Measurements from ENCODE around the gene QRICH1.
A peak's percentile ranks its signal among the peaks of the same experiment; 100 is the strongest.

The QRICH1 gene

DNA sequence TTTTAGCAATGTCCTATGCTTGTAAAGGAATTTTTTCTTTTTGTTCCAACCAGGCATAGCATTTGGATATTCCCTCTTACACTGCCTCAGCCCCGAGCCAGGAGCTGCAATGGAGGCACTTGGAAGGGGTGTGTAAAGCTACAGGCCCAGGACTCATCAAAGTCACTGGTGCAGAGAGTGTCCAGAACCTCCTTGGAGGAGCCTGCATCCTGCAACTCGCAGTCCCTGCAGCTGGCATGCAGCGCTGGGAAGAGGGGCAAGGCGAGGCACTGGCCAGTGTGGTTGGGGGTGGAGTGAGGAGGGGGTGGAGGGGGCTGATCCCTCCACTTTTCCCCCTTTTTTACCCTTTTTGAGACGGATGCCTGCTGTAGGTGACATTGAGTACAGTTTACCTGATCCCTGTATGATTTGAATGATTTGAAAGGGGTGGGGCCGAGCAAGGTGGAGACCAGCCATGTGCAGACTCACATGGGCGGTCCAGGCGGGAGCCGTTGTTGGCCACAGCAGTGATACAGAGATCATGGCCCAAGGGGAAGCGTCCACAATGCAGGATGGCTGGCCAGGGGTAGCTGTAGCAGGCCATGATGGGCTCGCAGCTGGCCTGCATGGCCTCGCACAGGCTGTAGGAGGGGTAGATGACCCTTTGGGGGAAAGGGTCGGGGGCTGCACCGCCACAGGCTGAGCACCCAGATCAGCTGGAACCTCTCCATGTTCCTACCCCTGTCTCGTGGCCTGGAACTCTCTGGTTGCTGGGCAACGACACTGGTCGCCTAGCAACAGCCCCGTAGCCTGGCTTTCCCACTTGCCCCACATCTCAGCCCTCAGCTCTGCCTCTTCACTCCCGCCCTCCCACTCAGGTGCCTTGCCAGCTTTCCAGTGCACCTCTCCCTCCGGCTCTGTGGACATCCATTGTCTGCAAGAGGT, 95.9 kb downstream of the QRICH1 start:
- no peak for DNase-seq (ENCODE audit: low spot score)

DNA sequence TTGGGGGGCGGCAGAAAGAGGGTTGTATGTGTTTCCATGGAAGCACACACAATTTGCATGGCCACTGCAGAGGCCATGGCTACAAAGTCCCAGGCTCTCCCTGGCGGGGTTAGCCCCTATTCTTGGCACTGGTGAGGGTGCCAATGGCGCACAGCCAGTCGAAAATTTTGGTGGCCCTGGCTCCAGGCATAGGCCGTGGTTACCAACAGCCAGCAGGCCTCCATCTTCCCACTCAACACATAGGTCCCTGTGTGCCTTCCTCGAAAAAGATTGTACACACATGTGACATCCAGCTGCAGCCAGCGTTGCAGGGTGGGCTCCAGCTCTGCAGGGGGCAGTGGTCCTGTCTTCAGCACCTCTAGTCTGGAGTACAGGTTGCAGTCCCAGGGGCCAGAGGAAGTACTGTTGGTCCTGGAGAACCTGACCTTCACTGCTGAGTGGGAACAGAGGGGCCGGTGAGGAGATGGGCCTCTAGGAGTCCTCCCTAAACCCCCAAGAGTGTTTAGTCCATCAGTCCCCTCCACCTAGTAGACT, 96.7 kb downstream of the QRICH1 start:
- no peak for DNase-seq (ENCODE audit: low spot score)

DNA sequence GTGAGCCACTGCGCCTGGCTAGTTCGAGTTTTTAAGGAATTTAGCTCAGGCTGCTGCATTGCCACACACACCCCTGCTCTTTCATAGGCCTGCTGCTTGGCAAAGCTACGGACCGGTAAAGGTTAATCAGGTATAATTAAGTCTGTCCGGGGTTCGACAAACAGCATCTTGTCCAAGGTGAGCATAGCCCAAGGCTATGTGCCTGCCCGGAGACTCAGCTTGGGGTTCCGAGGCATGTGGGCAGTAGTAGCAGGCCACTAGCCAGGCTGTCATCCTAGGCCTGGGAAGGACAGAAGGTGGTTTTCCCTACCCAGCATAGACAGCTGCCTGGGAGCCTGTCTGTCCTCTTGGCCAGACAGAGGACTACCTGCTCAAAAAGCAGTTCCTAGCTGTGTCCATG, 97.2 kb downstream of the QRICH1 start:
- no peak for DNase-seq (ENCODE audit: low spot score)

DNA sequence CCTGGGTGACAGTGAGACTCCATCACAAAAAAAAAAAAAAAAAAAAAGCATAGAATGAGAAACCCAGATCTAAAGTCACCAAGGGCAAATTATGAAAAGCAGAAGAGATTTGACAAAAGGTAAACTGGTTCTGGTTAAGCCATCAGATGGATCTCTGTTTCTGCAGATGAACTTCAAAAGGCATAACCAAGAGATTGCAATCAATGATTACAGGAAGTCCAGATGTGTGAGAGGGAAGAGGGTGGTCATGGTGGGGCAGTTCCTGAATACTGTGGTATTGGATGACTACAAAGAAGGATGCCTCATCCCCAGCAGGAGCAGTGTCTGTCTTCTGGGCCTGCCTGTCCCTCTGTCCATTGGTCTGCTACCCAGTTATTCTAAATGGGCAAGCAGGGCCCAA, 100.0 kb downstream of the QRICH1 start:
- no peak for DNase-seq (ENCODE audit: low spot score)

DNA sequence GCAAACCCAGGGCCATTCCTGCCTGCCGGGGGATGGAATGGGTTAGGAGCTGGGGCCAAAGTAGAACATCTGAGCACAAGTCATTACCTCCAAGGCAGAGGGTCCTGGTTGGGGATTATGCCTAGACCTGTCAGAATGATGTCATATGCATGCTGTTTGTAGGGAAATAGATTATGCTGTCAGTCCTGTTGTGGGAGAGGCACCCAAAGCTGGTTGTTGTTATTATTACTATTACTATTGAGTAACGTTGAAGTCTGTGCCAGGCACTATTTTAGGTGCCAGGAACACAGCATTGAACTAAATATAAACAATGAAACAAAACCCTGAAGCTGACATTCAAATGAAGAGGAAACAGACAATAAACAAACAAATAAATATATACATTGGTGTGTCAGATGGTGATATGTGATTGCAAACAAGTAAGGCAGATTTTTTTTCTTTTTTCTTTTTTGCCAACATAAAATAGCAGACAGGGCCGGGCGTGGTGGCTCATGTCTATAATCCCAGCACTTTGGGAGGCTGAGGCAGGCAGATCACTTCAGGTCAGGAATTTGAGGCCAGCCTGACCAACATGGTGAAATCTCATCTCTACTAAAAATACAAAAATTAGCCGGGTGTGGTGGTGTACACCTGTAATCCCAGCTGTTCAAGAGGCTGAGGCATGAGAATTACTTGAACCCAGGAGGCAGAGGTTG, 101.9 kb downstream of the QRICH1 start:
- DNase-seq (ENCODE audit: low spot score) = no peak

DNA sequence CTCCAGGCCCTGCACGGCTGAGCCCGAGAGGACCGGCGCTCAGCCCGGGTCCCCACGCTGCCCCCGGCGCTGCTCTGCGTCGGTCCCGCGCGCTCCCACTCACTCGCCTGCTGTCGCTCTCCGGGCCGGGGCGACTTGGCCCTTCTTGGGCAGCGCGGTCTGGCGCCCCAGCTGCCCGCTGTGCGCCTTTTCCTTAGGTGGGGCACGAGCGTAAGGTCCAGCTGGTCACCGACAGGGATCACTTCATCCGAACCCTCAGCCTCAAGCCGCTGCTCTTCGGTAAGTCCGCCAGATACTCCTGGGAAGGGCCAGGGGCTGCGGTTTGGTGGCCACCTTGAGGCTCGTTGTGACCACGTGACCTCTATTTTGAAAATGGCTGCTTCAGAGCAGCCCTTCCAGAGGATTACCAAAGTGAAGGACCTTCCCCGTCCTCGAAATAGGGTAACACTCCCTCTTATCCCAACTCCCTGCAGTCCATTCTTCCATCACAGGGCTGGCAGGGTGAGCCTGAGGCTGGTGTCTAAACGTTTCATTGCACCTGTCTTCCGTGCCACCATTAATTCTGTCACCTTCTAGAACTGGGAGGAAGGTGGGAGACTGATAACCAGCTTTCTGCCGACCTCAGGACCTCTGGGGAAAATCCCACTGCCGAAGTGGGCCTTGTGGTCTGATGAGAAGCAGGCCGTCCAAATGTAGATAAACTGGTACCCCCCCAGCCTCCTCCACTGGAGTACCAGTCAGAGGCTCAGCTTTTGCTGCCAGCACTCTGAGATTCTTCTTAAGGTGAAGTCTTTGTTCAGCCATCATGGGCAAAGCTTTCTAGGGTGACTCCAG, 103.0 kb downstream of the QRICH1 start:
- DNase-seq (ENCODE audit: low spot score) = peak; percentile 38

DNA sequence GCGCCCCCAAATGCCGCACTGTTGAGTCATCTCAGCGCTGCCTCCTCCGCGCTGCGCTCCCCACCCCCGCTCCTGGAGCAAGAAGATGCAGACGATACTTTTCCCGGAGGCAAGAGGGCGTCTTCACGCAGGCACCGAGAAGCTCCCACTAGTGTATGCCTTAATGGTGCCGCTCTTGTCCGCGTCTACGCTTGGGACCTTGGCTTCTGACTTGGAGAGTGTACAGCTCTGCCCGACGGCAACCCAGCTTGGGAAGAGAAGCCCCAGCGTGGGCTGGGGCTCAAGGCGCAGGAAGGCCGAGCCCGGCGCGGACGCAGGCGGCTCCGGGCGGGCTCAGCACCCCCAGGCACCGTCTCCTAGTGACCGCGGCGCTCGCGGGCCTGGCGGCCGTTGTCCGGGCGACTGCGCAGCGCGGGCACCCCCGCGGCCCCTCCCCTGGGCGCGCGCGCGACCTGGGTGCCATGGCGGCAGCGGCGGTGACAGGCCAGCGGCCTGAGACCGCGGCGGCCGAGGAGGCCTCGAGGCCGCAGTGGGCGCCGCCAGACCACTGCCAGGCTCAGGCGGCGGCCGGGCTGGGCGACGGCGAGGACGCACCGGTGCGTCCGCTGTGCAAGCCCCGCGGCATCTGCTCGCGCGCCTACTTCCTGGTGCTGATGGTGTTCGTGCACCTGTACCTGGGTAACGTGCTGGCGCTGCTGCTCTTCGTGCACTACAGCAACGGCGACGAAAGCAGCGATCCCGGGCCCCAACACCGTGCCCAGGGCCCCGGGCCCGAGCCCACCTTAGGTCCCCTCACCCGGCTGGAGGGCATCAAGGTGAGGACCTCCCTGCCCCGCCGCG, 103.9 kb downstream of the QRICH1 start, which contains the start of gene P4HTM:
Gene P4HTM (plus strand): TSS at position 446 of the 840 bp plus-strand sequence. CDS start 16 bp downstream, at position 462.
- DNase-seq (ENCODE audit: low spot score) = peak; percentile 90

DNA sequence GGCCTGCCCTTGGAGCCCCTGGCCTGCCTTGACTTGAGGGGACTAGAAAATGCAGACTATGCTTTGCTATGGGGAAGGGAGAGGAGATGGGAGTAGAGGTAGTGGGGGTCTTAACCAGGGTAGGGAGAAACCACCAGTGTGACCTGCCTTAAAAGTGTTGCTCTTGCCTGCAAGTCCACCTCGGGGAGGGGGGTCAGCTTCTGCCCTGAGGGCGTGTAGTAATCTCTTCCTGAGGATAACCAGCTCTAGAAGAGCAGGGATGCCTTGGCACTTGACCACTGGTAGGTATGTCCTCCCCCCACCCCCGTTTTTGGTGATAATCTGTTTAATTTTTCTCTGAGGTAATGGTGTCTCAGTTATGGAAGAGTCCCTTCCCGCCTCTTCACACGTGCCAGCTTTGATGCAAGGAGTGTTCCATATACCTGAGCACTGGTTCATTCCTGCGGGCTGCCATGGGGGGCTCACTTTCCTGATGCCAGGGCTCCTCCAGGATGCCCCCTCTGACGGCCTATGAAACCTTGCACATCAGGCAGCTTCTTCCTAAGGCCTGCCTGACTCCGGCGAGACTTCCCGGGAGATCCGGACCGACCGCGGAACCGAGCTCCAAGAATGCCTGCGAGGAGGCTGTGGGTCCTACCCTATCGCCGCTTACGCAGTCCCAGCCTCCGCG, 104.6 kb downstream of the QRICH1 start:
- no peak for DNase-seq (ENCODE audit: low spot score)

DNA sequence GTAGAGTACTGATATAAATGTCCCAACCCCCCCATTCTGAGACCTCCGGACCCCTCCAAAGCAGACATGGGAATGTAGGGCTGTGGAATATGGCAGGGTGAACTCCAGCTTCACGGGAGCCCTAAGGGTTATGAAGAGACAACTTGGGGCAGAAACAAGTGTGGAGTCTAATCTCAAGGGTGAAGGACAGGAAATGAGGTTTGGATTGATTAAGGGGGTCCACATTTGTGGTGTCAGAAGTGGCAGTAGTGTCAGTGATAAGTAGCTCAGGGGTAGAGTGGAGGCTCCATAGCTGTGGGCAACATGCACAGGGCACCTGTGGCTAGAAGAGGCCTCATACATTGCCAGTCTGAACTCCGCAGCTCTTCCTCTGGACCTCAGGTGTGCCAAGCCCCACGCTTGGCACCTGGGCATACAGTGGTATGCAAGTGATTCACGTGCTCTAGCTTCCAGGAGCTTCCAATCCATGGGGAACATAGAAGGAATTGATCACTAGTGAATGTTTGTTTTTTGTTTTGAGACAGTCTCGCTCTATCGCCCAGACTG, 108.0 kb downstream of the QRICH1 start:
- DNase-seq (ENCODE audit: low spot score) = no peak

DNA sequence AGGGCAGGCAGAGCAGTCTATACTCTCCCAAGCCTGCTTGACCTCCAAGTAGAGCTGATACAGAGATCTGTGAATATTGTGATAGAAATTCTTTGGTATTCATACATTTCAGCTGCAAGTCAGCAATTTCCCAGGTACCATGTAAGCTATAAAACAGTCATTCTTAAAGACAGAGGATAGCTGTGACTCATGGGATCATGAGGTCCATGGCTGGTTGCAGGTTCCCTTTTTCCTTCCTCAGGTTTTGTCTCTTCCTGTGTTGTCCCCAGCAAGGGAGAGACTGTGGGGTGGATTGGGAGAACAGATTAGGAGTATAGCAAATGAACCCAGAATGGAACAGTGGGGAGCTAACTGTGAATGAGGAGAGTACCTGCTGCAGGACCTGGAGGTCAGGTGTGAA, 109.2 kb downstream of the QRICH1 start:
- DNase-seq (ENCODE audit: low spot score) = no peak

DNA sequence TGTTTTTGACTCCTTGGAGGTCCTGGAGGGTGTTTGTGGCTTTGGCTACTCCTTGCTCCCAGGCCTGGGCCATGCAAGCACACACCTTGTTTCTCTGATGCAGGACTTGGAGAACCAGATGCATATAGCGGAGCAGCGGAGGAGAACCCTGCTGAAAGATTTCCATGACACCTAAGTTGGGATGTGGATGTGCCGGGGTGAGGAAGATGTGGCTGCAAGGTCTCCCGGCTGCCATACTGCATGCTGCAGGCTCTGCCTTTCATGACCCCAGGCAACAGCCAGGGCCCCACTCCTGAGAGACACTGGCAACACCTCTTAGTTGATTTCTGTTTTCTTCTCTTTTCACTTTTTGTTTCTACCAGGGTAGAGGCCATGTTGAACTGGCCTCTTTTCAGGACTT, 110.8 kb downstream of the QRICH1 start:
- DNase-seq (ENCODE audit: low spot score) = no peak

DNA sequence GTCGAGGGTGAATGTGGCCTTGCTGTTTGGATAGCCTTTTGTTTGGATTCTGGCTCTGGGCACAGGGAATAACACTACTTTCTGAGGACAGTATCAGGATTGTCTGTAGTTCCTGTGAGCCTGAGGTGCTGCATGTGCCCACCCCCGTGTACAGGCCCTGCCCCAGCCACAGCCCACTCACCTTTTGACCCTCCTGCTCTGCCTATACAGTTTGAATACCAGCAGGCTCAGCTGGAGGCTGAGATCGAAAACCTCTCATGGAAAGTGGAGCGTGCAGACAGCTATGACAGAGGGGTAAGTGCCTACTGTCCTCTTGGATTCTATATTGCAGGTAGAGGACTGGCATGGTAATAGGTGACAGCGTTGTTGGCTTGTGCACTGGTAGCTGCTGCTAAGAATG, 111.2 kb downstream of the QRICH1 start:
- DNase-seq (ENCODE audit: low spot score) = no peak

DNA sequence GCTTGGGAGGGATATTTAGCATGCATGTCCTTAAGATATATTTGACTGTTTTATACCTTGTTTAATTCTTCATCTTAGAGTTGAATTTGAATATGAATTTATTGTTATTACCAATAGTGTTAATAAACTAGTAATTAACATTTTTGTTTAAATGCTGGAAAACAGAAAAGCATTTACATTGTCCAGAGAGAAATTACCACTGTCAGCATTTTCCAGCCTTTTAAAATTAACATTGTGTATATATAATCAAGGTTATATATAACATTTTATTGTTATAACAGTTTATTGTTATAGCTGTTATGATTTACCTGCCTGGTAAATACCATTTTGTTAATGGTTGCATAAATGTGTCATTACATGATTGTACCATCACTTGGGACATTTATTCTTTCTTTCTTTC, 111.9 kb downstream of the QRICH1 start:
- DNase-seq (ENCODE audit: low spot score) = no peak

DNA sequence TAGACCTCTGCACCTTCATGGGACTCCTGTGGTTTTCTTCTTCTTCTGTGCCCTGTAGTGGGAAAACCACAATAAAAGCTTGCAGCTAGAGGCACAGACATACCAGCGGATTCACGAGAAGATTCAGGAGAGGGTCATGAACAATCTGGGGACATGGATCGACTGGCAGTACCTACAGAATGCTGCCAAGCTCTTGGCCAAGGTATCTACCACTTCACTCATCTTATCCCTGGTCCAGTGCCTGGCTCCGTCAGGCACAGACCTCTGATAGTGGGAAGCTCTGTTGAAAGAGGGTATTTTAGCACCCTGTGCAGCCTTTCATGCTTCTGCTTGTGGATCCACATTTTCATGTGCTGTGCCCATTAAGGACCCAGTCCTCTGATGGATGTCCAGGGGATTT, 113.6 kb downstream of the QRICH1 start:
- no peak for DNase-seq (ENCODE audit: low spot score)

Data from LoVo (cell line).